Rectal smooth muscle tissue (tissue), 1 donor: ENCODE measurements around the gene C2orf42.
A peak's percentile ranks its signal among the peaks of the same experiment; 100 is the strongest.
"Not testable (repeated sequence)": the region's sequence is repeated elsewhere in the genome, so short reads cannot be mapped to it uniquely, and the experiment has no call there.

Experiments
- H3K27ac ChIP-seq: one replicate; pipeline ENCODE4 v1.7.0; 2013; ENCODE audit warnings: low read depth, low read length, inconsistent platforms
- H3K27me3 ChIP-seq: one replicate; pipeline ENCODE4 v1.7.0; 2013; ENCODE audit warnings: low read length; ENCODE audit not compliant: control insufficient read depth, insufficient read depth
- H3K36me3 ChIP-seq: one replicate; pipeline ENCODE4 v1.7.0; 2013; ENCODE audit warnings: low read length; ENCODE audit not compliant: control insufficient read depth, insufficient read depth
- H3K4me1 ChIP-seq: one replicate; pipeline ENCODE4 v1.7.0; 2013; ENCODE audit warnings: low read length; ENCODE audit not compliant: control insufficient read depth, insufficient read depth
- H3K4me3 ChIP-seq: one replicate; pipeline ENCODE4 v1.7.0; 2013; ENCODE audit warnings: low read length
- H3K9ac ChIP-seq: one replicate; pipeline ENCODE4 v1.7.0; 2013; ENCODE audit warnings: low read length

Gene C2orf42

GRCh38 chr2:70190418-70191243 lies at the start of gene C2orf42:
TSS of gene C2orf42 (minus strand) at chr2:70191019. CDS start at chr2:70181985, 9,034 bp downstream.
- Histone ChIP-seq H3K27ac (peak within 1 kb of the TSS; percentile 99), H3K4me3 (peak within 1 kb of the TSS; percentile 90), H3K9ac (peak within 1 kb of the TSS; percentile 86), H3K27me3 (no peaks in the 10 kb centered on the region), H3K36me3 (no peaks in the 10 kb centered on the region), H3K4me1 (peaks cover 3% of the 10 kb centered on the region)

- no peak overlapping the region for H3K9ac ChIP-seq
Measured at GRCh38 chr2:70240599-70240998, 49.8 kb upstream of the C2orf42 start.

GRCh38 chr2:70233926-70234325 lies 43.1 kb upstream of the C2orf42 start:
- H3K27ac ChIP-seq, result no peak overlapping the region
- H3K27me3 ChIP-seq, result no peaks in the 10 kb centered on the region
- H3K4me1 ChIP-seq, result no peaks in the 10 kb centered on the region
- H3K4me3 ChIP-seq, result no peak overlapping the region
- H3K36me3 ChIP-seq, result peaks cover 8% of the 10 kb centered on the region
- no peak overlapping the region for H3K9ac ChIP-seq

More at GRCh38 chr2:70240599-70240998, 49.8 kb upstream of the C2orf42 start:
- Histone ChIP-seq H3K27me3 (no peaks in the 10 kb centered on the region), H3K36me3 (no peaks in the 10 kb centered on the region), H3K4me1 (no peaks in the 10 kb centered on the region), H3K4me3 (no peak overlapping the region), H3K27ac (no peak overlapping the region)

- peaks cover 21% of the 10 kb centered on the region for H3K36me3 ChIP-seq
- no peaks in the 10 kb centered on the region for H3K27me3 ChIP-seq
- H3K4me1 ChIP-seq, result no peaks in the 10 kb centered on the region
- H3K9ac ChIP-seq, result no peak overlapping the region
- no peak overlapping the region for H3K4me3 ChIP-seq
- H3K27ac ChIP-seq, result no peak overlapping the region
Measured at GRCh38 chr2:70226781-70227180, 36.0 kb upstream of the C2orf42 start.

GRCh38 chr2:70223305-70223704 lies 32.5 kb upstream of the C2orf42 start:
- H3K9ac ChIP-seq, H3K27me3 ChIP-seq, H3K27ac ChIP-seq, H3K4me1 ChIP-seq, H3K4me3 ChIP-seq: not testable (repeated sequence)
- H3K36me3 ChIP-seq, result peaks cover 26% of the 10 kb centered on the region

GRCh38 chr2:70214953-70215549 lies 24.2 kb upstream of the C2orf42 start:
- H3K9ac ChIP-seq, result no peak overlapping the region
- no peak overlapping the region for H3K27ac ChIP-seq
- H3K4me3 ChIP-seq, result no peak overlapping the region
- no peaks in the 10 kb centered on the region for H3K27me3 ChIP-seq
- H3K4me1 ChIP-seq, result no peaks in the 10 kb centered on the region
- peaks cover 11% of the 10 kb centered on the region for H3K36me3 ChIP-seq

- no peak overlapping the region for H3K4me3 ChIP-seq
Measured at GRCh38 chr2:70214365-70214764, 23.5 kb upstream of the C2orf42 start.

GRCh38 chr2:70212298-70212932 lies 21.6 kb upstream of the C2orf42 start:
- H3K4me3 ChIP-seq, result no peak overlapping the region
- H3K27ac ChIP-seq, result no peak overlapping the region
- peaks cover 7% of the 10 kb centered on the region for H3K36me3 ChIP-seq

More at GRCh38 chr2:70214365-70214764, 23.5 kb upstream of the C2orf42 start:
- Histone ChIP-seq H3K9ac (no peak overlapping the region), H3K4me1 (no peaks in the 10 kb centered on the region), H3K36me3 (peaks cover 9% of the 10 kb centered on the region), H3K27ac (no peak overlapping the region), H3K27me3 (no peaks in the 10 kb centered on the region)

GRCh38 chr2:70211595-70211994 lies 20.8 kb upstream of the C2orf42 start:
- Histone ChIP-seq H3K27me3 (no peaks in the 10 kb centered on the region), H3K36me3 (peaks cover 7% of the 10 kb centered on the region), H3K27ac (no peak overlapping the region), H3K4me3 (no peak overlapping the region), H3K9ac (no peak overlapping the region), H3K4me1 (no peaks in the 10 kb centered on the region)

More at GRCh38 chr2:70212298-70212932, 21.6 kb upstream of the C2orf42 start:
- H3K9ac ChIP-seq, result no peak overlapping the region
- no peaks in the 10 kb centered on the region for H3K4me1 ChIP-seq
- no peaks in the 10 kb centered on the region for H3K27me3 ChIP-seq

- no peaks in the 10 kb centered on the region for H3K4me1 ChIP-seq
- H3K36me3 ChIP-seq, result peaks cover 3% of the 10 kb centered on the region
- H3K4me3 ChIP-seq, result no peak overlapping the region
- no peak overlapping the region for H3K9ac ChIP-seq
- no peaks in the 10 kb centered on the region for H3K27me3 ChIP-seq
- H3K27ac ChIP-seq, result no peak overlapping the region
Measured at GRCh38 chr2:70204452-70204851, 13.6 kb upstream of the C2orf42 start.

- no peaks in the 10 kb centered on the region for H3K27me3 ChIP-seq
- no peak overlapping the region for H3K27ac ChIP-seq
- H3K4me1 ChIP-seq, result no peaks in the 10 kb centered on the region
- no peak overlapping the region for H3K4me3 ChIP-seq
- no peaks in the 10 kb centered on the region for H3K36me3 ChIP-seq
- H3K9ac ChIP-seq, result no peak overlapping the region
Measured at GRCh38 chr2:70203086-70203485, 12.3 kb upstream of the C2orf42 start.

- Histone ChIP-seq H3K27ac (no peak overlapping the region), H3K36me3 (no peaks in the 10 kb centered on the region), H3K27me3 (no peaks in the 10 kb centered on the region), H3K4me1 (no peaks in the 10 kb centered on the region), H3K4me3 (no peak overlapping the region), H3K9ac (no peak overlapping the region)
Measured at GRCh38 chr2:70202236-70202806, 11.5 kb upstream of the C2orf42 start.
